SK-N-SH (cell line): ENCODE results near the gene SETD1A.

Experiments
- EZH2phosphoT487 ChIP-seq: fragments of 200-600 bp; sonication (generic); IDR thresholded peaks from 2 replicates; pipeline ENCODE4 v1.6.1; 2017; ENCODE audit warnings: low read depth, mixed run types, mild to moderate bottlenecking, antibody characterized with exemption, moderate library complexity, borderline replicate concordance
- GATA2 ChIP-seq: sonication (generic); formaldehyde crosslinking; IDR thresholded peaks from 2 replicates; pipeline ENCODE4 v1.5.0; 2020; ENCODE audit warnings: mild to moderate bottlenecking, missing genetic modification reagents
- NRF1 ChIP-seq: IDR thresholded peaks from 2 replicates; pipeline ENCODE4 v1.6.1; 2012; ENCODE audit warnings: low read depth, mild to moderate bottlenecking, low read length
- POLR2AphosphoS5 ChIP-seq: IDR thresholded peaks from 2 replicates; pipeline ENCODE4 v1.6.1; 2012; ENCODE audit warnings: low read depth, low read length
- USF1 ChIP-seq: IDR thresholded peaks from 2 replicates; pipeline ENCODE4 v1.4.0; 2012; ENCODE audit warnings: low read depth, borderline replicate concordance
- USF2 ChIP-seq: fragments of 150-350 bp; IDR thresholded peaks from 2 replicates; pipeline ENCODE4 v1.6.1; 2017; ENCODE audit warnings: antibody characterized with exemption, low read length, low read depth, borderline replicate concordance
- TF ChIP-seq, protein P1 (sequence below): fragments of 200-600 bp; sonication (generic); IDR thresholded peaks from 2 replicates; pipeline ENCODE4 v1.6.1; 2017; ENCODE audit warnings: antibody characterized with exemption, mild to moderate bottlenecking, moderate library complexity

DNA sequence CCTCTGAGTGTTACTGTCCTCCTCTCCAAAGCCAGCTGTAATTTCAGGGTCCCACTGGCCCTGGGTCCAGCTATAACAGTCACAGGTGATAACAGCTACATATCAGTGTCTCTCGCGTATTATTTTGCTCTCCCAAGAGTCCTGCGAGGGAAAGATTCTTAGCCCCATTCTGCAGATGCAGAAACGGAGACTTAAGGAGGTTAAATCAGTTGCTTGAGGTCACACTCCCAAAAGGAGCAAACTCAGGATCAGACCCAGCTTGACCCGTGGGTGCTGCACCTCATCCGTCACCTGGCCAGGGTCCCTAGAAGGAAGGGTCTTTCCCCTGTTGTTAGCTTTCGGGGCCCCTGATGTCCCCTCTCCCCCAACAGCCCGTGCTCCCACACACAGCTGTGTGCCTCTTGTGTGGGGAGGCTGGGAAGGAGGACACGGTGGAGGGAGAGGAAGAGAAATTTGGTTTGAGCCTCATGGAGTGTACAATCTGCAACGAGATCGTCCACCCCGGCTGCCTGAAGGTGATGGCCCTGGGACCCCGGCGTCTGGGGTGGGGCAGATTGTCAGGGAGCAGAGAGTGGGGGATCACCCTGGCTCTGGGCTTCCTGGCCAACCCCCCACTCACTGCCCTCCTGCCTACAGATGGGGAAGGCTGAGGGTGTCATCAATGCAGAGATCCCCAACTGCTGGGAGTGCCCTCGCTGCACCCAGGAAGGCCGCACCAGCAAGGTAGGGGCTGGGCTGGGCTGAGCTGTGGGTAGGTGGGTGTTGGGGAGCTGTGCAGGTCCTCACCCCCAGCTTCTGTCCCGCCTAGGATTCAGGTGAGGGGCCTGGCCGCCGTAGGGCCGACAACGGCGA, 30.4 kb upstream of the SETD1A start:
- no peak for TF ChIP-seq EZH2phosphoT487
- TF ChIP-seq POLR2AphosphoS5 = no peak
- TF ChIP-seq USF2 = no peak
- no peak for TF ChIP-seq USF1
- TF ChIP-seq, protein P1, sequence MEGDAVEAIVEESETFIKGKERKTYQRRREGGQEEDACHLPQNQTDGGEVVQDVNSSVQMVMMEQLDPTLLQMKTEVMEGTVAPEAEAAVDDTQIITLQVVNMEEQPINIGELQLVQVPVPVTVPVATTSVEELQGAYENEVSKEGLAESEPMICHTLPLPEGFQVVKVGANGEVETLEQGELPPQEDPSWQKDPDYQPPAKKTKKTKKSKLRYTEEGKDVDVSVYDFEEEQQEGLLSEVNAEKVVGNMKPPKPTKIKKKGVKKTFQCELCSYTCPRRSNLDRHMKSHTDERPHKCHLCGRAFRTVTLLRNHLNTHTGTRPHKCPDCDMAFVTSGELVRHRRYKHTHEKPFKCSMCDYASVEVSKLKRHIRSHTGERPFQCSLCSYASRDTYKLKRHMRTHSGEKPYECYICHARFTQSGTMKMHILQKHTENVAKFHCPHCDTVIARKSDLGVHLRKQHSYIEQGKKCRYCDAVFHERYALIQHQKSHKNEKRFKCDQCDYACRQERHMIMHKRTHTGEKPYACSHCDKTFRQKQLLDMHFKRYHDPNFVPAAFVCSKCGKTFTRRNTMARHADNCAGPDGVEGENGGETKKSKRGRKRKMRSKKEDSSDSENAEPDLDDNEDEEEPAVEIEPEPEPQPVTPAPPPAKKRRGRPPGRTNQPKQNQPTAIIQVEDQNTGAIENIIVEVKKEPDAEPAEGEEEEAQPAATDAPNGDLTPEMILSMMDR = no peak
- TF ChIP-seq GATA2 (CRISPR knock-in tag) = no peak
- TF ChIP-seq NRF1 = no peak
